B cell (primary cell): ENCODE results near the gene ZMAT2.
"Not testable (repeated sequence)": the region's sequence is repeated elsewhere in the genome, so short reads cannot be mapped to it uniquely, and the experiment has no call there.

Experiments
- CTCF ChIP-seq: fragments of 200-600 bp; IDR thresholded peaks from one replicate; pipeline ENCODE4 v1.8.0; 2022; ENCODE audit warnings: antibody characterized with exemption, mild to moderate bottlenecking
- EZH2 ChIP-seq: IDR thresholded peaks from 2 replicates; pipeline ENCODE4 v1.6.1; 2012; ENCODE audit warnings: borderline replicate concordance, low read depth, mild to moderate bottlenecking, moderate library complexity, low read length; ENCODE audit not compliant: insufficient read depth, poor library complexity, severe bottlenecking

- not testable (repeated sequence) for TF ChIP-seq CTCF, EZH2
Observed at GRCh38 chr5:140671035-140671434, 29.2 kb upstream of the ZMAT2 start.
